GM12875 (cell line): ENCODE measurements around the gene SIGLECL1.
"Not testable (repeated sequence)": the region's sequence is repeated elsewhere in the genome, so short reads cannot be mapped to it uniquely, and the experiment has no call there.

Source experiments
- H3K4me3 ChIP-seq: one replicate; pipeline ENCODE4 v1.5.1; 2011; ENCODE audit warnings: low read depth, low read length, control low read depth
- CTCF ChIP-seq: IDR thresholded peaks from 2 replicates; pipeline ENCODE4 v1.5.1; 2011; ENCODE audit warnings: low read depth, mild to moderate bottlenecking, control low read depth, inconsistent platforms, low read length, moderate library complexity, borderline replicate concordance; ENCODE audit not compliant: insufficient read depth

Gene SIGLECL1

GRCh38 chr19:51250786-51251467 is at the start of gene SIGLECL1:
Gene SIGLECL1, plus strand, starts transcription at chr19:51251080. Its CDS starts 12,993 bp downstream, at chr19:51264073.
- TF ChIP-seq CTCF, result no peak
- H3K4me3 ChIP-seq, result no peak within 1 kb of the TSS

- TF ChIP-seq CTCF, result no peak
Observed at GRCh38 chr19:51201712-51202111, 49.2 kb upstream of the SIGLECL1 start.

GRCh38 chr19:51203916-51204315 is 47.0 kb upstream of the SIGLECL1 start:
- TF ChIP-seq CTCF, result no peak
- no peak overlapping the region for H3K4me3 ChIP-seq

More at GRCh38 chr19:51201712-51202111, 49.2 kb upstream of the SIGLECL1 start:
- no peak overlapping the region for H3K4me3 ChIP-seq

- TF ChIP-seq CTCF, result no peak
- H3K4me3 ChIP-seq, result no peak overlapping the region
Observed at GRCh38 chr19:51204321-51204720, 46.6 kb upstream of the SIGLECL1 start.

GRCh38 chr19:51207747-51208146 is 43.1 kb upstream of the SIGLECL1 start:
- TF ChIP-seq CTCF, result no peak

GRCh38 chr19:51210191-51210784 is 40.6 kb upstream of the SIGLECL1 start:
- TF ChIP-seq CTCF, result no peak
- no peak overlapping the region for H3K4me3 ChIP-seq

More at GRCh38 chr19:51207747-51208146, 43.1 kb upstream of the SIGLECL1 start:
- H3K4me3 ChIP-seq, result no peak overlapping the region

GRCh38 chr19:51210874-51211361 is 40.0 kb upstream of the SIGLECL1 start:
- not testable (repeated sequence) for H3K4me3 ChIP-seq
